Stimulated activated CD4-positive, alpha-beta T cell treated with anti-CD3 and anti-CD28 coated beads, Interleukin-12 subunit alpha, Interleukin-12 subunit beta, amount 100 ng/mL, for 4 hours (primary cell): Measurements from ENCODE around the gene VPS54.
"Not testable (repeated sequence)": the region's sequence is repeated elsewhere in the genome, so short reads cannot be mapped to it uniquely, and the experiment has no call there.

Source experiments
- DNase-seq: peaks from one replicate; pipeline ENCODE4 v3.0.0-alpha.2; 2020

Gene VPS54

DNA sequence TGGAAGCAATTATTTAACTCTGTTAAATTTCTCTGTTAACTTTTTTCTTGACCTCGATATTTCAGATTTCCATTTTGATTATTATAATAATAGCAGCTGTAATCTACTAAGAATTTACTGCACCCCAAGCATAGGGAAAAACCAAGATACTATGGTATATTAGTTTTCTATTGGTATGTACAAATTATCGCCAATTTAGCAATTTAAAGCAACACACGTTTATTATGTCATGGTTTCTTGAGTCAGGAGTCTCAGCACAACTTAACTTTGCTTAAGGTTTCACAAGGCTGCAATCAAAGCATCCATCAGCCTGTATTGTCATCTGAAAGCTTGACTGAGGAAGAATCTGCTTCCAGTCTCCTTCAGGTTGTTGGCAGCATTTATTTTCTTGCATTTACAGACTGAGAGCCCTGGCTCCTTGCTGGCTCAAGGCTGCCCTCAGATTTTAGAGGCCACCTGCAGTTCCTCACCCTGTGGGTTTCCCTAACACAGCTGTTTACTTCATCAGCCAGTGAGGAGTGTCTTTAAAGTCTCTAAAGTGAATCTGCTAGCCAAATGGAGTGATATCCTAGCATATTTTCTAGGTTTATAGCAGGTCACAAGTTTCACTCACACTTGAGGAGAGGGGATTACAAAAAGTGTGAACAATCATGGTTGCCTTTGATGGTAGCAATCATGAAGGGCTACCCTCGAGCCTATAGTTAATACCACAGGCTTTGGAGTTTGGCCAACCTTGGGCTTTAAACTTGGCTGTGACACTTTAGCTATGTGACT is 4.4 kb upstream of the VPS54 start:
- DNase-seq: no peak

DNA sequence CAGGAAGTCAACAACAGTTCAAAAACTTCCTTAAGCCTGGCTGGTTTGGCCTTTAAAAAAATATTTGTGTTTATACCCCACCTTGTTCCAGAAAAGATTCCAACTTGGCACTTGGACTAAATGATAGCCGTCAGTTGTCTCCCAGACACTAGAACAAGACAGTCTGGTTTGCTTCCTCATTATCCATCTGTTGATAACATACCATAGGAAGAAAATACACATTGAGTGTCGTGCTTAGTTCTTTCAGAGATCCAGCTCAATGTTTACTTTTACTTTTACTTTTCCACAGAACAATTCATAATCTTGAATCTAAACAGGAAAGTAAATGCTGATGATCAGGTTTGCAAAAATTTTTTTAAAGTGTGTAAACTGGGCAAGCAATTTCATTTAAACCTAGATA is 2.4 kb upstream of the VPS54 start:
- no peak for DNase-seq

DNA sequence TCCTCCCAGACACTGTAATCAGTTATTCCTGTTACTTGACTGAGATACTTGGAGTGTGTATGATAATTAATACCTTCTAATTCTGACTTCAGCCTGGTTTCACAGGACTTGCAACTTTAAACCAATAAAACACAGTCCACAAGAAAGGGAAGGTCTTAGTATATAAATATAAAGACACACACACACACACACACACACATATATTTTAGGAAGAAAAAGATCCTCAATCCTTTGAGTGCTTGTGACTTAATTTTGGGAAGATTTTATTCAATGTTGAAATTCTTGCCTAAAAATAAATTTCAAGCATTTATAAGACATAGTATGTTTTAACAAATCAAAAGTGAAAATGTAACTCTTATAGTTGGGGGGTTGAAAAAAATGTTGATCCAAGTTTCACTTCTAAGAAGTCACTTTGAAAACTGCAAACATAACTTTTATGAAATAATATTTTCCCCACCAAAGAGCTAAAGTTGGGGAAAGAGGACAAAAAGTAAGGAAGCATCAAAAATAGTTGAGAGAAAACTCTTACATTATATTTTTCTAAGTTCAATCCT is 824 bp upstream of the VPS54 start:
- DNase-seq: no peak

DNA sequence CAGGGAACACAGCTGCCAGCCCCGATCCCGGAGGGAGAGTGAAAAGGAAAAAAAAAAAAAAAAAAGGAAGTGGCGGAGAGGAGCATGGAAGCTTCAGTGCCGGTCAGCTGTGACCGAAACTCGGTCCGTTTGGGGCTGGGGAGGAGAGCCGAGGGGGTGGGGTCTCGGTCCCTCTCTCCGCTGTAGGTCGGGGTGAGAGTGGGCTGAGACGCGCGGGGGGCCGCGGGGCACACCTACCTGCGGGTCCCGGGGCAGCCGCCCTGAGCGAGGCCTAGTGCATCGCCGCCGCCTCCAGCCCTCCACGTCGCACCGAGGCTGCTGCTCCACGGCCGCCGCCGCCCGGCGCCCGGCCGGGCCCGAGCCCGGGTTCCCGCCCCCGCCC is 536 bp downstream of the VPS54 start:
- DNase-seq: no peak

DNA sequence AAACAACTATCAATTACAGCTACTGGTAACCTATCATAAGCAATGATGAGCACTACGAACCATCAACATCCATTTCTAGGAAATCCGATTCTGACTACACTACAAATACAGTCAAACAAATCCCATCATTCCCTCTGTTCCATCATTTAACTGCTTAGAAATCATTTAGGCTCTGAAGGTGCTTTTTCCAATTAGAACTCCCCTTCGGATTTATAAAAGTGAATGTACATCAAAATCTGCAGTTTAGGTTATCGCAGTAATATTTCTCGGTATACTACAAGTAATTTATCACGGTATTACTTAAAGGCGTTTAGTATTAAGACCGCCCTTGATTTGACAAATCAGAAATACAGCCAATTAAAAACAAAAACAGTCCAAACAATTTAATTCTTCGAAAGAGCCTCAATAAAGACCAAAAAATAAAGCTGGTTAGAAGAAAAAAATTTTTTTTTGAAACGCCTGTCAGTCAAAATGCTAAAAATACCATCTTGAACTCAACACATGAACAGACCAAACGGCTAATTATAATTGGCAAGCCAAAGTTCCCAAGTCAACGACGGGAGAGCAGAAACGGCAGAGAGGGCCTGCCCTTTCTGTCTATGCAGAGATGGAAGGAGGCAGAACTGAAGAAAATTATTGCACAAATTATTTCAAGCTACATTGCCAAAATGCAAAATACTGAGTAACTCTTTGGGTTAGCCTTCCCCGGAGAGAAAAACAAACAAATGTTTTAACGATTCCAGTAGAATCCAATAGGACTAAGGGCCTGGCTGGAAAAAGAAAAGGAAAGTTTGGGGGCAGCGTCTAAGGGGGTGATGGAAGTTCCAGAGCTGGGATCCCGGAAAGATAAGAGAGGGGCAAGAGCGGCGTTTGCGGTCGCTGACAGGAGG is 1.2 kb downstream of the VPS54 start:
- DNase-seq: no peak

DNA sequence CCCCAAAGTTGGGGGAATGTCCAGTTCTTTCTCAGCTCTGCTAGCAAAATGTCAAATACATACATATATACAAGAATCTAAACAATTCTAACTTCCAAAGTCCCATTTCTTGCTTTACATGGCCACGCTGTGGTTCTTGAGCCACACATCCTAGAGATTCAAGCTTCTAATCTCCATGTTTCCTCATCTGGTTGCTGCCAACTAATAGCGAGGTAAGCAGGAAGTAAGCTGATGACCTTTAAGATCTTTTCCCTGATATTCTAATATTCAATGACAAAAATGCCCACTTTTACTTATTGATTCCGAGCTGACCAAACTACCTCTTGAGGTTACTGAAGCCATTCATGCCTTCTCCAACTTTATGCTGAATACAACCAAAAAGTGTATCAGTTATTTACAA is 3.3 kb downstream of the VPS54 start:
- no peak for DNase-seq

DNA sequence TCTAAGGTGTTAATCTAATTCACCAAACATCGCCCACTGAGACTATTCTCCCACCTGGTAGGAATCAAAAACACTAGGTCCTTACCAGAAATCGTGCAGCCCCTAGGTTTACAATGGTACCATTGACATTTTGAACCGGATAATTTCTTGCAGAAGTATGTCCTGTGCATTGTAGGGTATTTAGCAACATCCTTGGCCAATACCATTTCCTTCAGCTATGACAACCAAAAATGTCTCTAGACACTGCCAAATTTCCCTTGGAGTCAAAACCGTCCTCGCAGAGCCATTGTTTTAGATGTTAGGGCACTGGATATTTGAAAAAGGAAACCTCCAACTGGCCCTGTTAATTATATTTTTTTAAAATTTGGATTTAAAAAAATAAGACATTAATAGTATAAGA is 3.8 kb downstream of the VPS54 start:
- no peak for DNase-seq

DNA sequence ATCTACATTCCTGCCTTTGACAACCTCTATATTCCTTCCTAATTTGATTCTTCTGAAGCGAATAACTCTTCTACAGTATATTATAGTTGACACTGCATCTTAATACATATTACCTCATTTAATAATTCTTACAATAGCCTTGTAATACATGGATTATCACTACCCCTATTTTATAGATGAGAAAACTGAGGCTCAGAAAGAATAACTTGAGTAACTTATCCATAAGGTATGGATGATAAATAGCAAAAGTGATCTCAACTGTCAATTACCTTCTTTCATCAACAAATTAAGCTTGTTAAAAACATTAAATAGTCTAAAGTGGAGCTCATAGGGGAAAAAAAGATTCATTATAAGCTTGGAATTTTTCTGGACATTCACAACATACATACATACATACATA is 4.6 kb downstream of the VPS54 start:
- DNase-seq: no peak

DNA sequence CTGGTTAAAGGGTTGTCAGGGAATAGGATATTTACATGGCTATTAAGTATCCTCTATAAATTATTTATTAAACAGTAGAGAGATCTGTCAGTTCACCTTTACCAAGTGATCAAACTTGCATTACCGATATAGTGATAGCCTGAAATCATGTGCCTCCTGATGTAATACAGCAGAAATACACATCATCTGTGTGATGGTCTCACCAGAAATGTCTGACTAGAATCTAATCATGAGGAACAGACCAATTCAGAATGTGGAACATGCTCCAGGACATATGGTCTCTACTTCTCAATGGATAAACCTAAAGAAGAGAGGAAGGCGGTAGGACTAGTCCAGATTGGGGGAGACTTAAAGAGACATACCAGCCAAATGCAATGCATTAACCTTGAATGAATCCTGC is 6.2 kb downstream of the VPS54 start:
- no peak for DNase-seq

DNA sequence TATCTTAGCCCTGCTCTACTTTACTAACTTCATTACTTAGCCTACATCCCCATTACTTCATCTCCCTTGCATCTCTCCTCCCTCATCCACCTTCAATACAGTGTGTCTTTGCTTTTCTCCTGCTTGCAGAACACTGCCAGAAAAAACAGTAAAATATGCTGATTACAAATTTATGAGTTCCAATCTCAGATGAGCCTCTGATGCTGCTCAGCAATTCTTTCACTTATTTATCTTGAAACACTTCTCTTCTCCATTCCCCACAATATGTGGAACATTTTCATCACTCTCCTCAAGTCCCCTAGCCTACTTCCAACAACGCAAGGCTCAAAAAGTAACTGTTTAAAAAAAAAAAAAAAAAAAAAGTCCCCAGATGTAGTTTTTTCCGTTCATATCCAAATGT is 7.1 kb downstream of the VPS54 start:
- DNase-seq: no peak

DNA sequence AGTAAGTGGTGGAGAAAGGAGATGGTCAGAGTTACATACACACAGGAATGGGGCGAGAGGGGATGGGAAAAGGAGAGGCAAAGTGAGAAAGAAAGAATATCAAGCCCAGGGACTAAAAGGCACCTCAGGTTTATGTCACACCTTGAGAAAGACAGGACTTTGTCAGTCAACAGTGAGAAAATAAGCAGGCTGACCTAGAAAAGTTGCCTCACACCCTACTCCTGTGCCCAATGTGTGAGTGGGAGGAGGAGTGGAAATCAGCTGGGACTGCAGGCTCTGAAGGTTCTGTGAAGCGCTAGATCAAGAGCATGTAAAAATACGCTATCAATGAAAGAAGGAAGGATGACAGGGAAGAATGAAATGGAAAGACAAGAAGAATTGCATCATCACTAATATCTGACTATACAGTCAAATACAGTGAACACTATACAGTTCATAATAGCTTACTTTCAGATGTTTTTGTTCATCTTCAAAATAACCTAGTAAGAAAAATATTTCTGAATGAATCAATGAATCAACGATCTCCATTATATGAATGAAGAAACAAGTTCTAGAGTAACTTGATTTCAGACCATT is 10.7 kb downstream of the VPS54 start:
- no peak for DNase-seq

DNA sequence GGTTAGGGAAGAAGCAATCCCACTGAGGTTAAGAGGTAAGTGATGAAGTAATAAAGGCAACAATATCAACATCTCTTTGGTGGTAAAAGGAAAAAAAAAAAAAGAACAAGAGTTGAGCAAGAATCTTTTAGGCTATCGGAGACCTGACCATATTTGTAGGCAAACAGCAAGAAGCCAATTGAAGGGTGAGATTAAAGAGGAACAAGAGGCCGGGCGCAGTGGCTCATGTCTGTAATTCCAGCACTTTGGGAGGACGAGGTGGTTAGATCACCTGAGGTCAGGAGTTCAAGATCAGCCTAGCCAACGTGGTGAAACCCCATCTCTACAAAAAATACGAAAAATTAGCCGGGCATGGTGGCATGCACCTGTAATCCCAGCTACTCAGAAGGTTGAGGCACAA is 11.3 kb downstream of the VPS54 start:
- no peak for DNase-seq

DNA sequence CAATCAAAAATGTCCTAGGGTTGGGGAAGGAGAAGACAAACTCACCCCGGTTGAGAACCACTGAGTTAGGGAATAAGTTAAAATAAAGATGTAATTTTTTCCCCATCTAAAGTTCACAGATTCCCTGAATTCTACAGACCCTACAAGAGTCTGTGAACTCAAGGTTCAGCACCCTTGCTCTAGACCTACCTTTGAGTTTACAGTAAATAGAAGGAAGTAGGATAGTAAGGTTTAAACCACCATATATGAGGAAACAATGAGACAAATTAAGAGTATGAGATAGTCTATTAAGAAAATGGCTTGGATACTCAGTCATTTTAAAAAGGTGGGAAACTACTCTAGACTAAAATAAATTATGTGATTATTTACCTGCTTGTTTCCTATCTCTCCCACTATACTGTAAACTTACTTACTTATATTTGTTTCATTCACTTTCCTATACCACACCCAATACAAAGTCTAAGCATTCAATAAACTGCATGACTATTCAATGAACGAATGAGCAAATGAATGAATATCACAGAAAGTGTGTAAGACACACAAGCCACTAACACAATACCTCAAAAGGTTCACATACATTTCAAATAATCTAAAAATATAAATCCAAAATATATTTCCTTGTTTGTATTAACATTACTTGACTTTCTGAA is 13.4 kb downstream of the VPS54 start:
- no peak for DNase-seq

DNA sequence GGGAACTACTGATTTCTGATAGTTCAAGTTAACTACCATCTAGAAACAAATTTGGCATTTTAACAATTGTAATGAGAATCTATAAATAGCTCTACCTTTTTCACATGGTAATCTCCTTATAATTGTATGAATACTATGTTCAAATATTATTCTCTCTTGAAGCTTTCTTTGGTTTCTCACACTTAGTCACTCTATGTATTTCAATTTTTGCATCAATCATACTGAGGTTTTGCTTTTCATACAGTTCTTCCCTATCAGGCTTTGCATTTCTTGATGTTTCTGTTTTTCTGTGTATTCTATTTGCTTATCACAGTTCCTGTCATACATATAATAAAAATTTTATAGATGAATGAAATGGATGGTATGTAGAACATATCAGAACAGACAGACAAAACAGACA is 16.0 kb downstream of the VPS54 start:
- no peak for DNase-seq

DNA sequence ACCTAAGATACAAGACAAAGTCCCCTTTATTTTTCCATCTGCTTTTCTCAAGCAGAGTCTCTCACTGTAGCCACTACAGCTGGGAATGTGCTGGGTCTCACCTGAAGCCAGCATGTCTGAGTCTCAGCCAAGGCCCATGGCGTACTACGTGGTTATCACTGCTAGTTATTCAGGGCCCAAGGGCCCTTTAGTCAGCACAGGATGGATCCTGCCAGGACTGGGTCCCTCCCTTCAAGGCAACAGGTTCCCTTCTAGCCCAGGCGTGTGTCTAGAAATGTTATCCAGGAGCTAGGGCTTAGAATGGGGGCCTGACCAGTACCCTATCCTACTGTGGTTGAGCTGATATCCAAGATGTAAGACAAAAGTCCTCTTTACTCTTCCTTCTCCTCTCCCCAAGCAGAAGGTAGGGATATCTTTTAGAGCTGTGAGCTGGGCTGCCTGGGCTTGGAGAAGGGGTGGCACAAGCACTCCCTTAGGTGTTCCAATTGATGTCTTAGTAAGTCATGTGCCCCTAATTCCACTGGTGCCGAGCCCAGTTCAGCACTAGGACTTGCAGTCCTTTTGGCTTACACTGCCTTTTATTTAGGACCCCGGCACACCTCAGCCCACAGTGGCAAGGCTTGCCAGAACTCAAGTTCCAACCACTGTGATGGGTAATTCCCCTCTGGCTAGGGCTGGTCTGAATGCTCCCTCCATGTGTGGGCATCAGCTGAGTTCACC is 17.7 kb downstream of the VPS54 start:
- no peak for DNase-seq

DNA sequence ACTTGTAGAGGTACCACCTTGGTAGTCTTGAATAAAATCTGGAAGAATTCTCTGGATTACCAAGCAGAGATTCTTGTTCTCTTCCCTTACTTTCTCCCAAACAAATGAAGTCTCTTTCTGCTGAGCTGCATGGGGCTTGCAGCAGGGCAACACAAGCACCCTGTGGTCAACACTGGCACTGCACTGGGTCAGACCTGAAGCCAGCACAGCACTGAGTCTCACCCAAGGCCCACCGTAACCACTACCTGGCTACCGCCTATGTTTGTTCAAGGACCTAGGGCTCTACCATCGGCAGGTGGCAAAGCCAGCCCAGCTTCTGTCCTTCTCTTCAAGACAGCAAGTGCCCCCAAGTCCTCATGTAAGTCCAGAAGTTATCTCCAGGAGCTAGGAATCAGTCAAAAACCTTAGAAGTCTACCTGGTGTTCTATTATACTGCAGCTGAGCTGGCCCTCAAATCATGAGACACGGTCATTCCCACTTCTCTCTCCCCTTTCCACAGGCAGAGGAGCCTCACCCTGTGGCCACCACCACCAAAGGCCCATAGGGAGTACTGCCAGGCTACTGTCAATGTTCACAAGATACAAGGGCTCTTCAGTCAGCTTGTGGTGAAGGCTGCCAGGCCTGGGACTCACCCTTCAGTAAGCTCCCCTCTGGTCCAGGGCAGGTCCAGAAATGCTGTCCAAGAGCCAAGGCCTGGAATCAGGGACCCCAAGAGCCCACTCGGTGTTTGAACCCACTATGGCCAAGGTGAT is 18.4 kb downstream of the VPS54 start:
- no peak for DNase-seq

DNA sequence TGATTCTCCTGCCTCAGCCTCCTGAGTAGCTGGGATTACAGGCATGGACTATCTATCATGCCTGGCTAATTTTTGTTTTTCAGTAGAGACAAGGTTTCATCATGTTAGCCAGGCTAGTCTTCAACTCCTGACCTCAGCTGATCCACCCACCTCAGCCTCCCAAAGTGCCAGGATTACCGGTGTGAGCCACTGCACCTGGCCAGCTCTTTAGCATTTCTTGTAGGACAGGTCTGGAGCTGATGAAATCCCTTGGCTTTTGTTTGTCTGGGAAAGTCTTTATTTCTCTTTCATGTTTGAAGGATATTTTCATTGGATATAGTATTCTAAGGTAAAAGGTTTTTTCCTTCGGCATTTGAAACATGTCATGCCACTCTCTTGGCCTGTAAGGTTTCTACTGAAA is 20.2 kb downstream of the VPS54 start:
- DNase-seq: no peak

DNA sequence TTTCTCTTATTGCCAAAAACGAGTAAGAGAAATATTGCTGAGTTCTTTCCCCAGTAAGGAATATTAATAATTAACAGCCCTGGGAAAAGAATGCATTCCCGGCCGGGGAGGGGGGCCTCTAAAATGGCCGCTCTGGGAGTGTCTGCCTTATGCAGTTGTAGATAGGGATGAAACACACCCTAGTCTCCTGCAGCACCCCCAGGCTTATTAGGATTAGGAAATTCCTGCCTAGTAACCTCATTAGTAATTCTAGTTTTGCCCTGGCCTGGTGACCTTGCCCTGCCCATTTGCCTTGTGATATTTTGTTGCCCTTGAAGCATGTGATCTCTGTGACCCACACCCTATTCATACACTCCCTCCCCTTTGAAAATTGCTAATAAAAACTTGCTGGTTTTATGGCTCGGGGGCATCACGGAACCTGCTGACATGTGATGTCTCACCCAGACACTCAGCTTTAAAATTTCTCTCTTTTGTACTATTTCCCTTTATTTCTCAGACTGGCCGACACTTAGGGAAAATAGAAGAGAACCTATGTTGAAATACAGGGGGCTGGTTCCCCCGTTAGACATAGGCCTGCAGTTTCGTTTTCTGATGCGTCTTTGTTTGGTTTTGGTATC is 22.5 kb downstream of the VPS54 start:
- not testable (repeated sequence) for DNase-seq

DNA sequence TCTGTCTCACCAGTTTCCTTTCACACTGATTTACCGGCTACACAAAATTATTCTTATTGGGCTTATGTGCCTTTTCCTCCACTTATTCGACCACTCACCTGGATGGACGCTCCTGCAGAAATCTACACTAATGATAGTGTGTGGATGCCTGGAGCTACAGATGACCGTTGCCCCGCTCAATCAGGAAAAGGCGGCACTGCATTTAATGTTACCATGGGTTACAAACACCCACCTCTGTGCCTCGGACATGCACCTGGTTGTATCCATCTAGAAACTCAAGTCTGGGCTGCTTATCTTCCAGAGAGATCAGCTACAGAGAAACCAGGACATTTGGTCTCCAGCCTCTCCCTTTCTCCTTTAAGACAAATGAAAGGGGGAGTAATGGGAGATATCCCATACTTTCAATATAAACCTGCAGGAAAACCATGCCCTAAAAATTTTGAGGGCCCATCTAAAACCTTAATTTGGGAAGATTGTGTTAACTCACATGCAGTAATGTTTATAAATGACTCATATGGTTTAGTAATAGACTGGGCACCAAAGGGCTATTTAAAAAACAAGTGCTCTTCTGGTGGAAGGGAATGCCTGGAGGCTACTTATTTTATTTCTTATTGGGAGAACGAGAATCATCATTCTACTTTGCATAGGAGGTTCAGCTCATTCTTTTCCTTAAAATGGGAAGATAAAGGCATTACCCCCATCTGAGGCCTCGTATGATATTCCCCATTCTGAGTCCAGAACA is 24.7 kb downstream of the VPS54 start:
- DNase-seq: not testable (repeated sequence)

DNA sequence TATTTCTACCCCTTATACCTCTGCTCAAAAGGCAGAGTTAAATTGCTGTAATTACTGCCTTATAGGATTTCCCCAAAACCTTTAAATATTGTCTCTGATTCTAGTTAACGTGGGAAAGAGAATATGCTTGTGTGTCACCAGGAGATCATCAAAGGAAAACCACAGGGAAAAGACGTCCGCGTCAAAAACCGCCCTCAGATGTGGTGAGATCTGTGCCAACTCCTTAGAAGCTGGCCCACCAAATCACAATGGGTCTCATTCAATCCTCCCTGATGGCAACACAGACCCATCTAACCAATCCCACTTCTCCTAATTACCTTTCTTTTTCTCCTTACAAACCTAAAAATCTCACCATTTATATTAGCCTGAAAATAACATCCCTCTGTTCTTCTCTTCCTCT is 25.4 kb downstream of the VPS54 start:
- no peak for DNase-seq
